ENCODE measurements around the gene USP2. TPM values are rescaled to one million over a fixed set of nuclear protein-coding genes. Genes with fewer than 3 reads are reported as not detected.

The USP2 gene
- total RNA-seq, 1 experiment from 2014 or later, result 2.1 TPM

- peaks cover 19% of the 10 kb centered on the region for H3K36me3 ChIP-seq
- DNase-seq, result no peak
These were observed 9.0 kb downstream of the USP2 start for GRCh38 chr11:119372260-119373058.

GRCh38 chr11:119371778-119372182 lies 9.7 kb downstream of the USP2 start:
- Histone ChIP-seq H3K36me3 (peaks cover 19% of the 10 kb centered on the region), H3K9me3 (no peaks in the 10 kb centered on the region), H3K27me3 (no peaks in the 10 kb centered on the region), H3K4me3 (no peak overlapping the region)
- DNase-seq, result peak; percentile 87

More at GRCh38 chr11:119372260-119373058, 9.0 kb downstream of the USP2 start:
- Histone ChIP-seq H3K9me3 (no peaks in the 10 kb centered on the region), H3K27me3 (no peaks in the 10 kb centered on the region), H3K4me3 (no peak overlapping the region)

GRCh38 chr11:119371067-119371601 lies 10.4 kb downstream of the USP2 start:
- Histone ChIP-seq H3K4me3 (no peak overlapping the region), H3K36me3 (peaks cover 19% of the 10 kb centered on the region), H3K27me3 (no peaks in the 10 kb centered on the region), H3K9me3 (no peaks in the 10 kb centered on the region)
- no peak for DNase-seq

GRCh38 chr11:119370486-119371046 lies 10.9 kb downstream of the USP2 start:
- H3K36me3 ChIP-seq, result peaks cover 19% of the 10 kb centered on the region
- peak; percentile 92 for DNase-seq
- no peaks in the 10 kb centered on the region for H3K9me3 ChIP-seq
- H3K27me3 ChIP-seq, result no peaks in the 10 kb centered on the region
- H3K4me3 ChIP-seq, result no peak overlapping the region

- Histone ChIP-seq H3K9me3 (no peaks in the 10 kb centered on the region), H3K4me3 (no peak overlapping the region), H3K36me3 (peaks cover 21% of the 10 kb centered on the region), H3K27me3 (no peaks in the 10 kb centered on the region)
- DNase-seq, result no peak
These were observed 12.2 kb downstream of the USP2 start for GRCh38 chr11:119369132-119369925.

GRCh38 chr11:119368121-119369034 lies 13.1 kb downstream of the USP2 start:
- DNase-seq, result peak; percentile 97
- Histone ChIP-seq H3K27me3 (no peaks in the 10 kb centered on the region), H3K9me3 (no peaks in the 10 kb centered on the region), H3K4me3 (no peak overlapping the region), H3K36me3 (peaks cover 21% of the 10 kb centered on the region)

GRCh38 chr11:119367661-119368120 lies 13.8 kb downstream of the USP2 start:
- H3K4me3 ChIP-seq, result no peak overlapping the region
- peak; percentile 88 for DNase-seq
- no peaks in the 10 kb centered on the region for H3K27me3 ChIP-seq
- H3K36me3 ChIP-seq, result peaks cover 18% of the 10 kb centered on the region
- no peaks in the 10 kb centered on the region for H3K9me3 ChIP-seq

GRCh38 chr11:119366690-119367620 lies 14.5 kb downstream of the USP2 start:
- no peaks in the 10 kb centered on the region for H3K9me3 ChIP-seq
- no peak overlapping the region for H3K4me3 ChIP-seq
- H3K36me3 ChIP-seq, result peaks cover 13% of the 10 kb centered on the region
- peak; percentile 40 for DNase-seq
- H3K27me3 ChIP-seq, result no peaks in the 10 kb centered on the region

GRCh38 chr11:119365071-119365591 lies 16.4 kb downstream of the USP2 start:
- Histone ChIP-seq H3K27me3 (no peaks in the 10 kb centered on the region), H3K9me3 (no peaks in the 10 kb centered on the region), H3K4me3 (no peak overlapping the region; the same call in 1 of the 2 replicates), H3K36me3 (peaks cover 15% of the 10 kb centered on the region)
- no peak for DNase-seq

- Histone ChIP-seq H3K9me3 (no peaks in the 10 kb centered on the region), H3K36me3 (peaks cover 17% of the 10 kb centered on the region), H3K27me3 (no peaks in the 10 kb centered on the region), H3K4me3 (peak overlapping the region; percentile 50)
- DNase-seq, result peak; percentile 59
These were observed 17.5 kb downstream of the USP2 start for GRCh38 chr11:119363851-119364590.

- Histone ChIP-seq H3K4me3 (peak overlapping the region; percentile 50), H3K36me3 (peaks cover 24% of the 10 kb centered on the region), H3K27me3 (no peaks in the 10 kb centered on the region), H3K9me3 (no peaks in the 10 kb centered on the region)
- DNase-seq, result no peak
These were observed 18.2 kb downstream of the USP2 start for GRCh38 chr11:119363081-119363850.

- peaks cover 29% of the 10 kb centered on the region for H3K36me3 ChIP-seq
- H3K4me3 ChIP-seq, result peak overlapping the region; percentile 50
- H3K27me3 ChIP-seq, result no peaks in the 10 kb centered on the region
- DNase-seq, result no peak
- H3K9me3 ChIP-seq, result no peaks in the 10 kb centered on the region
These were observed 18.8 kb downstream of the USP2 start for GRCh38 chr11:119362741-119363080.

- DNase-seq, result no peak
- no peaks in the 10 kb centered on the region for H3K9me3 ChIP-seq
- no peaks in the 10 kb centered on the region for H3K27me3 ChIP-seq
- peak overlapping the region; percentile 50 for H3K4me3 ChIP-seq
- peaks cover 34% of the 10 kb centered on the region for H3K36me3 ChIP-seq
These were observed 19.4 kb downstream of the USP2 start for GRCh38 chr11:119361941-119362725.
